GM23338 (cell line): ENCODE measurements around the gene DLG2. TPM values are rescaled to one million over a fixed set of nuclear protein-coding genes. Genes with fewer than 3 reads are reported as not detected.

Source experiments
- ATAC-seq: fragments of 200-7000 bp; cut with Tn5 transposase; 3 replicates; pipeline ENCODE4 v1.9.1; 2020
- DNase-seq: peaks from one replicate; pipeline ENCODE4 v3.0.0-alpha.2; 2015; ENCODE audit warnings: low spot score
- H2AFZ ChIP-seq: fragments of 200-600 bp; sonication (generic); 2 replicates; pipeline ENCODE4 v1.8.0; 2016; ENCODE audit warnings: antibody characterized with exemption, mild to moderate bottlenecking, moderate library complexity
- H3F3A ChIP-seq: fragments of 200-600 bp; sonication (generic); replicated peaks from 2 replicates; pipeline ENCODE4 v1.8.0; 2017; ENCODE audit warnings: antibody characterized with exemption, mixed run types, low read depth
- H3K27ac ChIP-seq: fragments of 200-600 bp; sonication (generic); 2 replicates; pipeline ENCODE4 v1.6.1; 2016; ENCODE audit warnings: low read depth
- H3K27me3 ChIP-seq: fragments of 200-600 bp; sonication (generic); 2 replicates; pipeline ENCODE4 v1.8.0; 2016; ENCODE audit warnings: mild to moderate bottlenecking, mixed run types, moderate library complexity; ENCODE audit not compliant: insufficient read depth
- H3K36me3 ChIP-seq: fragments of 200-600 bp; sonication (generic); 2 replicates; pipeline ENCODE4 v1.8.0; 2016; ENCODE audit warnings: mild to moderate bottlenecking; ENCODE audit not compliant: insufficient read depth
- H3K4me1 ChIP-seq: fragments of 200-600 bp; sonication (generic); 2 replicates; pipeline ENCODE4 v1.8.0; 2016; ENCODE audit warnings: mild to moderate bottlenecking, moderate library complexity; ENCODE audit not compliant: insufficient read depth
- H3K4me2 ChIP-seq: fragments of 200-600 bp; sonication (generic); 2 replicates; pipeline ENCODE4 v1.7.1; 2017; ENCODE audit warnings: mixed run types
- H3K4me3 ChIP-seq: fragments of 200-600 bp; sonication (generic); 2 replicates; pipeline ENCODE4 v1.6.1; 2016; ENCODE audit warnings: mixed run types
- H3K79me2 ChIP-seq: fragments of 200-600 bp; sonication (generic); replicated peaks from 2 replicates; pipeline ENCODE4 v1.8.0; 2017; ENCODE audit warnings: mild to moderate bottlenecking; ENCODE audit not compliant: insufficient read depth
- H3K9me2 ChIP-seq: fragments of 200-600 bp; sonication (generic); 2 replicates; pipeline ENCODE4 v1.8.0; 2017; ENCODE audit not compliant: insufficient read depth
- H4K20me1 ChIP-seq: fragments of 200-600 bp; sonication (generic); replicated peaks from 2 replicates; pipeline ENCODE4 v1.8.0; 2017; ENCODE audit warnings: mild to moderate bottlenecking; ENCODE audit not compliant: insufficient read depth
- H3K27ac Mint-ChIP-seq: 2 replicates; pipeline ENCODE4 v1.8.0; 2020; ENCODE audit warnings: inconsistent platforms, mild to moderate bottlenecking, moderate library complexity, mixed read lengths
- H3K27me3 Mint-ChIP-seq: 3 replicates; pipeline ENCODE4 v1.8.0; 2022; ENCODE audit warnings: low read depth, mild to moderate bottlenecking, moderate library complexity, mixed read lengths, inconsistent platforms; ENCODE audit not compliant: insufficient read depth, poor library complexity
- H3K36me3 Mint-ChIP-seq: 3 replicates; pipeline ENCODE4 v1.8.0; 2021; ENCODE audit warnings: low read depth, mild to moderate bottlenecking, inconsistent platforms, moderate library complexity, mixed read lengths
- H3K4me1 Mint-ChIP-seq: 3 replicates; pipeline ENCODE4 v1.8.0; 2020; ENCODE audit warnings: mild to moderate bottlenecking, inconsistent platforms, mixed read lengths
- H3K4me3 Mint-ChIP-seq: 3 replicates; pipeline ENCODE4 v1.8.0; 2021; ENCODE audit warnings: moderate library complexity, mild to moderate bottlenecking, inconsistent platforms, mixed read lengths
- H3K9me3 Mint-ChIP-seq: 3 replicates; pipeline ENCODE4 v1.8.0; 2020; ENCODE audit warnings: moderate library complexity, mild to moderate bottlenecking, inconsistent platforms, mixed read lengths
- CREB1 ChIP-seq: fragments of 250-450 bp; sonication (Bioruptor Pico); IDR thresholded peaks from 2 replicates; pipeline ENCODE4 v1.5.0; 2020; ENCODE audit warnings: low read depth, mild to moderate bottlenecking, moderate library complexity
- EZH2 ChIP-seq: fragments of 200-600 bp; sonication (generic); IDR thresholded peaks from one replicate; pipeline ENCODE4 v1.8.0; 2017; ENCODE audit warnings: antibody characterized with exemption, mild to moderate bottlenecking, low read depth; ENCODE audit not compliant: unreplicated experiment
- EZH2phosphoT487 ChIP-seq: fragments of 200-600 bp; sonication (generic); IDR thresholded peaks from one replicate; pipeline ENCODE4 v1.8.1; 2018; ENCODE audit warnings: antibody characterized with exemption; ENCODE audit not compliant: unreplicated experiment
- NANOG ChIP-seq: IDR thresholded peaks from 2 replicates; pipeline ENCODE4 v1.6.1; 2016; ENCODE audit warnings: antibody characterized with exemption, borderline replicate concordance
- POLR2AphosphoS5 ChIP-seq: IDR thresholded peaks from 2 replicates; pipeline ENCODE4 v1.6.1; 2016; ENCODE audit warnings: antibody characterized with exemption, low read depth
- ZNF114 ChIP-seq: fragments of 250-450 bp; sonication (Bioruptor Pico); IDR thresholded peaks from 2 replicates; pipeline ENCODE4 v1.5.0; 2020; ENCODE audit warnings: mild to moderate bottlenecking, moderate library complexity
- polyA plus RNA-seq: library from polyadenylated mRNA; unstranded; fragments of >200 nt; fragmentation: Nextera tagmentation; extraction: Ambion mirVana; gene quantifications from 2 replicates; pipeline ENCODE4 v1.2.1, GENCODE V29; 2016
- total RNA-seq: library from RNA; depleted of rRNA; stranded (reverse); fragments of >200 nt; shearing (Covaris generic); gene quantifications from 2 replicates; pipeline ENCODE4 v1.2.3, GENCODE V29; 2014
- TF ChIP-seq, protein P1 (sequence below): IDR thresholded peaks from 2 replicates; pipeline ENCODE4 v1.6.1; 2016; ENCODE audit warnings: antibody characterized with exemption
- TF ChIP-seq, protein P2 (sequence below): IDR thresholded peaks from one replicate; pipeline ENCODE4 v1.6.1; 2018; ENCODE audit warnings: antibody characterized with exemption; ENCODE audit not compliant: unreplicated experiment
- TF ChIP-seq, protein P3 (sequence below): fragments of 250-450 bp; sonication (Bioruptor Pico); IDR thresholded peaks from 2 replicates; pipeline ENCODE4 v1.5.0; 2020; ENCODE audit warnings: mild to moderate bottlenecking, moderate library complexity

DLG2 gene
- total and polyA plus RNA-seq, 2 experiments from 2014 or later, result 19.8 to 21.5 TPM

DNA sequence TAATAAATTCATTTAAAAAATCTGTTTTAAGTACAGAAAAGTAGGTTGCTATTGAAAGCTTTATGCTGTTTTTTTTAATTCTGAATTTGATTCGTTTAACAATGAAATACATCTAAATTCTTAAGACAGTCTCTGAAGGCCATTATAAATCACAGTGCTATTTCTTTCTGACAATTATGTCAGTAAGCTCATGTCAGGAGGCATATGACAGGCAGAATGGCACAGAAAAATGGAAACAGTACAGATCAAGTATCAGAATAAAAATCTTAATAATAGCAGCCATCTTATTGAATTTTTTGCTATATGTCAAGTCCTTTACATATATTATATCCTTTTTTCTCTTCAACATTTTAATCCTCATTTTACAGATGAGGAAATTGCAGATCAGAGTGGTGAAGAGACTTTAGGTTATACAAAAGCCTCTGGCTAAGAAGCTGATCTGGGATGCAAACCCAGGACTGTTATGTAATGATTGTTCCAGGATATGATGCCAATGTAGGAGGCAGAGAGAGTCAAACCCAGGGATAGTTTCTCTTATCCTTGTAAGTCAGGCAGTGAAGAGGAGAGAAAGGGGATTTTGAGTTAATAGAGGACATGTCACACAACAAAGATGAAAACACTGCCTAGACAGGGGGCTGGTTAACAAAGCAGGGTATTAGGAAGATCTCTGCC is 2057.9 kb downstream of the DLG2 start (continued):
- TF ChIP-seq, protein P1, sequence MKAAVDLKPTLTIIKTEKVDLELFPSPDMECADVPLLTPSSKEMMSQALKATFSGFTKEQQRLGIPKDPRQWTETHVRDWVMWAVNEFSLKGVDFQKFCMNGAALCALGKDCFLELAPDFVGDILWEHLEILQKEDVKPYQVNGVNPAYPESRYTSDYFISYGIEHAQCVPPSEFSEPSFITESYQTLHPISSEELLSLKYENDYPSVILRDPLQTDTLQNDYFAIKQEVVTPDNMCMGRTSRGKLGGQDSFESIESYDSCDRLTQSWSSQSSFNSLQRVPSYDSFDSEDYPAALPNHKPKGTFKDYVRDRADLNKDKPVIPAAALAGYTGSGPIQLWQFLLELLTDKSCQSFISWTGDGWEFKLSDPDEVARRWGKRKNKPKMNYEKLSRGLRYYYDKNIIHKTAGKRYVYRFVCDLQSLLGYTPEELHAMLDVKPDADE, result no peak
- TF ChIP-seq EZH2phosphoT487, result no peak
- no peak for TF ChIP-seq CREB1 (CRISPR knock-in tag)
- TF ChIP-seq, protein P2, sequence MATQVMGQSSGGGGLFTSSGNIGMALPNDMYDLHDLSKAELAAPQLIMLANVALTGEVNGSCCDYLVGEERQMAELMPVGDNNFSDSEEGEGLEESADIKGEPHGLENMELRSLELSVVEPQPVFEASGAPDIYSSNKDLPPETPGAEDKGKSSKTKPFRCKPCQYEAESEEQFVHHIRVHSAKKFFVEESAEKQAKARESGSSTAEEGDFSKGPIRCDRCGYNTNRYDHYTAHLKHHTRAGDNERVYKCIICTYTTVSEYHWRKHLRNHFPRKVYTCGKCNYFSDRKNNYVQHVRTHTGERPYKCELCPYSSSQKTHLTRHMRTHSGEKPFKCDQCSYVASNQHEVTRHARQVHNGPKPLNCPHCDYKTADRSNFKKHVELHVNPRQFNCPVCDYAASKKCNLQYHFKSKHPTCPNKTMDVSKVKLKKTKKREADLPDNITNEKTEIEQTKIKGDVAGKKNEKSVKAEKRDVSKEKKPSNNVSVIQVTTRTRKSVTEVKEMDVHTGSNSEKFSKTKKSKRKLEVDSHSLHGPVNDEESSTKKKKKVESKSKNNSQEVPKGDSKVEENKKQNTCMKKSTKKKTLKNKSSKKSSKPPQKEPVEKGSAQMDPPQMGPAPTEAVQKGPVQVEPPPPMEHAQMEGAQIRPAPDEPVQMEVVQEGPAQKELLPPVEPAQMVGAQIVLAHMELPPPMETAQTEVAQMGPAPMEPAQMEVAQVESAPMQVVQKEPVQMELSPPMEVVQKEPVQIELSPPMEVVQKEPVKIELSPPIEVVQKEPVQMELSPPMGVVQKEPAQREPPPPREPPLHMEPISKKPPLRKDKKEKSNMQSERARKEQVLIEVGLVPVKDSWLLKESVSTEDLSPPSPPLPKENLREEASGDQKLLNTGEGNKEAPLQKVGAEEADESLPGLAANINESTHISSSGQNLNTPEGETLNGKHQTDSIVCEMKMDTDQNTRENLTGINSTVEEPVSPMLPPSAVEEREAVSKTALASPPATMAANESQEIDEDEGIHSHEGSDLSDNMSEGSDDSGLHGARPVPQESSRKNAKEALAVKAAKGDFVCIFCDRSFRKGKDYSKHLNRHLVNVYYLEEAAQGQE, result no peak
- TF ChIP-seq EZH2, result no peak
- no peak for TF ChIP-seq POLR2AphosphoS5
- no peak for TF ChIP-seq ZNF114 (CRISPR knock-in tag)

DNA sequence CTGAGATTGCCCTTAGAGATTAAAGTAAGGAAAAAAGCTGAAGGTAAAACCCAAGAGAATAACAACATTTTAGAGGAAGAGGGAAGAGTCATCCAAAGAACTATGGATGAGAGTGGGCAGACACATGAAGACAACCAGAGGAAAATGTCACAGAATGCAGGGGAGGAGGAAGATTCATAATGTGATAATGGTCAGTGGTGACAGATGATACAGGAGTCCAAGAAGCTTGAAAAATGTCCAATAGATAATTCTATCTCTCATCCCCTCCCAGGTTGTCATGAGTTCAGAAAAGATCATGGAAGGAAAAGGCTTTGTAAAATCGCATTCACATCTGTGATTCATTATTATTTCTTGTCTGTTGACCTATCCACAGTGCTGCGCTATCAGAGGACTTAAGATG is 2058.6 kb downstream of the DLG2 start:
- H3K27ac Mint-ChIP-seq, result no peak overlapping the region
- H3K36me3 Mint-ChIP-seq, result no peaks in the 10 kb centered on the region
- Histone ChIP-seq H3K27ac (no peak overlapping the region), H3K27me3 (no peaks in the 10 kb centered on the region), H3K4me2 (no peak overlapping the region), H3K79me2 (no peaks in the 10 kb centered on the region), H3F3A (no peaks in the 10 kb centered on the region), H2AFZ (no peak overlapping the region), H3K36me3 (no peaks in the 10 kb centered on the region), H3K9me2 (no peaks in the 10 kb centered on the region), H3K4me1 (peaks cover 15% of the 10 kb centered on the region; the same call in 1 of the 2 replicates), H4K20me1 (no peaks in the 10 kb centered on the region), H3K4me3 (no peak overlapping the region)
- no peak overlapping the region for H3K4me3 Mint-ChIP-seq
- no peaks in the 10 kb centered on the region for H3K27me3 Mint-ChIP-seq
- H3K4me1 Mint-ChIP-seq, result peaks cover 27% of the 10 kb centered on the region
- H3K9me3 Mint-ChIP-seq, result no peaks in the 10 kb centered on the region
- DNase-seq (no peak), ATAC-seq (no peak)
- TF ChIP-seq NANOG (no peak), ZNF114 (CRISPR knock-in tag) (no peak), CREB1 (CRISPR knock-in tag) (no peak), POLR2AphosphoS5 (no peak), EZH2phosphoT487 (no peak)
- TF ChIP-seq, protein P3, sequence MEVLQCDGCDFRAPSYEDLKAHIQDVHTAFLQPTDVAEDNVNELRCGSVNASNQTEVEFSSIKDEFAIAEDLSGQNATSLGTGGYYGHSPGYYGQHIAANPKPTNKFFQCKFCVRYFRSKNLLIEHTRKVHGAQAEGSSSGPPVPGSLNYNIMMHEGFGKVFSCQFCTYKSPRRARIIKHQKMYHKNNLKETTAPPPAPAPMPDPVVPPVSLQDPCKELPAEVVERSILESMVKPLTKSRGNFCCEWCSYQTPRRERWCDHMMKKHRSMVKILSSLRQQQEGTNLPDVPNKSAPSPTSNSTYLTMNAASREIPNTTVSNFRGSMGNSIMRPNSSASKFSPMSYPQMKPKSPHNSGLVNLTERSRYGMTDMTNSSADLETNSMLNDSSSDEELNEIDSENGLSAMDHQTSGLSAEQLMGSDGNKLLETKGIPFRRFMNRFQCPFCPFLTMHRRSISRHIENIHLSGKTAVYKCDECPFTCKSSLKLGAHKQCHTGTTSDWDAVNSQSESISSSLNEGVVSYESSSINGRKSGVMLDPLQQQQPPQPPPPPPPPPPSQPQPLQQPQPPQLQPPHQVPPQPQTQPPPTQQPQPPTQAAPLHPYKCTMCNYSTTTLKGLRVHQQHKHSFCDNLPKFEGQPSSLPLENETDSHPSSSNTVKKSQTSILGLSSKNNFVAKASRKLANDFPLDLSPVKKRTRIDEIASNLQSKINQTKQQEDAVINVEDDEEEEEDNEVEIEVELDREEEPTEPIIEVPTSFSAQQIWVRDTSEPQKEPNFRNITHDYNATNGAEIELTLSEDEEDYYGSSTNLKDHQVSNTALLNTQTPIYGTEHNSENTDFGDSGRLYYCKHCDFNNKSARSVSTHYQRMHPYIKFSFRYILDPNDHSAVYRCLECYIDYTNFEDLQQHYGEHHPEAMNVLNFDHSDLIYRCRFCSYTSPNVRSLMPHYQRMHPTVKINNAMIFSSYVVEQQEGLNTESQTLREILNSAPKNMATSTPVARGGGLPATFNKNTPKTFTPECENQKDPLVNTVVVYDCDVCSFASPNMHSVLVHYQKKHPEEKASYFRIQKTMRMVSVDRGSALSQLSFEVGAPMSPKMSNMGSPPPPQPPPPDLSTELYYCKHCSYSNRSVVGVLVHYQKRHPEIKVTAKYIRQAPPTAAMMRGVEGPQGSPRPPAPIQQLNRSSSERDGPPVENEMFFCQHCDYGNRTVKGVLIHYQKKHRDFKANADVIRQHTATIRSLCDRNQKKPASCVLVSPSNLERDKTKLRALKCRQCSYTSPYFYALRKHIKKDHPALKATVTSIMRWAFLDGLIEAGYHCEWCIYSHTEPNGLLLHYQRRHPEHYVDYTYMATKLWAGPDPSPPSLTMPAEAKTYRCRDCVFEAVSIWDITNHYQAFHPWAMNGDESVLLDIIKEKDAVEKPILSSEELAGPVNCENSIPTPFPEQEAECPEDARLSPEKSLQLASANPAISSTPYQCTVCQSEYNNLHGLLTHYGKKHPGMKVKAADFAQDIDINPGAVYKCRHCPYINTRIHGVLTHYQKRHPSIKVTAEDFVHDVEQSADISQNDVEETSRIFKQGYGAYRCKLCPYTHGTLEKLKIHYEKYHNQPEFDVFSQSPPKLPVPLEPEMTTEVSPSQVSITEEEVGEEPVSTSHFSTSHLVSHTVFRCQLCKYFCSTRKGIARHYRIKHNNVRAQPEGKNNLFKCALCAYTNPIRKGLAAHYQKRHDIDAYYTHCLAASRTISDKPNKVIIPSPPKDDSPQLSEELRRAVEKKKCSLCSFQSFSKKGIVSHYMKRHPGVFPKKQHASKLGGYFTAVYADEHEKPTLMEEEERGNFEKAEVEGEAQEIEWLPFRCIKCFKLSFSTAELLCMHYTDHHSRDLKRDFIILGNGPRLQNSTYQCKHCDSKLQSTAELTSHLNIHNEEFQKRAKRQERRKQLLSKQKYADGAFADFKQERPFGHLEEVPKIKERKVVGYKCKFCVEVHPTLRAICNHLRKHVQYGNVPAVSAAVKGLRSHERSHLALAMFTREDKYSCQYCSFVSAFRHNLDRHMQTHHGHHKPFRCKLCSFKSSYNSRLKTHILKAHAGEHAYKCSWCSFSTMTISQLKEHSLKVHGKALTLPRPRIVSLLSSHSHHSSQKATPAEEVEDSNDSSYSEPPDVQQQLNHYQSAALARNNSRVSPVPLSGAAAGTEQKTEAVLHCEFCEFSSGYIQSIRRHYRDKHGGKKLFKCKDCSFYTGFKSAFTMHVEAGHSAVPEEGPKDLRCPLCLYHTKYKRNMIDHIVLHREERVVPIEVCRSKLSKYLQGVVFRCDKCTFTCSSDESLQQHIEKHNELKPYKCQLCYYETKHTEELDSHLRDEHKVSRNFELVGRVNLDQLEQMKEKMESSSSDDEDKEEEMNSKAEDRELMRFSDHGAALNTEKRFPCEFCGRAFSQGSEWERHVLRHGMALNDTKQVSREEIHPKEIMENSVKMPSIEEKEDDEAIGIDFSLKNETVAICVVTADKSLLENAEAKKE (CRISPR knock-in tag), result no peak
- TF ChIP-seq, protein P2, result no peak
